Activated CD8-positive, alpha-beta T cell treated with anti-CD3 and anti-CD28 coated beads for 36 hours (primary cell): Measurements from ENCODE around the gene PCDH9. TPM values are rescaled to one million over a fixed set of nuclear protein-coding genes. Genes with fewer than 3 reads are reported as not detected.

Source experiments
- ATAC-seq: fragments of 200-7000 bp; cut with Tn5 transposase; one replicate; pipeline ENCODE4 v1.10.0; 2021; ENCODE audit warnings: mild to moderate bottlenecking, moderate library complexity
- CTCF ChIA-PET: fragments of 350-600 bp; sonication (Branson Sonifier 250); formaldehyde crosslinking; loops from one replicate; lab custom pipeline; 2021; ENCODE audit warnings: antibody characterized with exemption; lab: Charles Lee
- POLR2A ChIA-PET: fragments of 350-600 bp; sonication (Branson Sonifier 250); formaldehyde crosslinking; loops from one replicate; lab custom pipeline; 2021; ENCODE audit warnings: antibody characterized with exemption; lab: Charles Lee
- DNase-seq: peaks from one replicate; pipeline ENCODE4 v3.0.0-alpha.2; 2020
- H3K27ac Mint-ChIP-seq: one replicate; pipeline ENCODE4 v1.8.0; 2021; ENCODE audit warnings: mild to moderate bottlenecking, mixed read lengths
- H3K27me3 Mint-ChIP-seq: one replicate; pipeline ENCODE4 v1.8.0; 2021; ENCODE audit warnings: mixed read lengths
- H3K36me3 Mint-ChIP-seq: one replicate; pipeline ENCODE4 v1.8.0; 2021; ENCODE audit warnings: low read depth, mixed read lengths
- H3K4me1 Mint-ChIP-seq: one replicate; pipeline ENCODE4 v1.8.0; 2021; ENCODE audit warnings: low read depth, mixed read lengths
- H3K4me3 Mint-ChIP-seq: one replicate; pipeline ENCODE4 v1.8.0; 2021; ENCODE audit warnings: mild to moderate bottlenecking, moderate library complexity, mixed read lengths
- H3K9me3 Mint-ChIP-seq: one replicate; pipeline ENCODE4 v1.8.0; 2021; ENCODE audit warnings: mixed read lengths
- CTCF ChIP-seq: fragments of 200-600 bp; IDR thresholded peaks from one replicate; pipeline ENCODE4 v1.8.0; 2022; ENCODE audit warnings: antibody characterized with exemption, mild to moderate bottlenecking
- intact Hi-C: fragments of 100-400 bp; cut with micrococcal nuclease; formaldehyde crosslinking; loops from one replicate; pipeline ENCODE4 v1.10.0; 2022
- total RNA-seq, 2 experiments: library from RNA; stranded (reverse); gene quantifications; one replicate each; pipeline ENCODE4 v1.2.3, GENCODE V29; 2021

PCDH9 gene
- total RNA-seq, 2 experiments from 2014 or later: 0.04 to 0.14 TPM

DNA sequence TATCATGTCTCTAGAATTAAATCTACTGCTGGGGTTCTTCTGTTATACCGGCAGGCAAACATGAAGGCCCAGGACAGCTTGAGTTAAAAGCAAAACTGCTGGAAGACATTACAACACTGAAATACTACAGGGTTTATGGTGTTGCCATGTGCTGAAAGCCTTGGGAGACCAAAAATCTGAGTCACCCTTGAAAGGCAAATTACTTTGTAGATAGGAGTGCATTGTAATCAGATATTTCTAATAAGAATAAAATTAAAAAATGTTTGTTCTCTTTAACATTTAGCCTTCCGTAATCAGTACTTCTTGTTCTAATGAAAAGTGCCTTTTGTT, 181.3 kb downstream of the PCDH9 start:
- Mint-ChIP-seq H3K36me3 (no peaks in the 10 kb centered on the region), H3K4me3 (no peak overlapping the region), H3K4me1 (peaks cover 4% of the 10 kb centered on the region), H3K9me3 (no peaks in the 10 kb centered on the region), H3K27ac (no peak overlapping the region), H3K27me3 (no peaks in the 10 kb centered on the region)
- no peak for TF ChIP-seq CTCF
- no peak for ATAC-seq
- CTCF ChIA-PET: no interaction called here
- DNase-seq: no peak
- intact Hi-C loops: no loop called here
- POLR2A ChIA-PET: no interaction called here

GRCh38 chr13:67048084-67048820, 181.9 kb downstream of the PCDH9 start:
- DNase-seq: peak; percentile 3
- POLR2A ChIA-PET: no interaction called here
- H3K9me3 Mint-ChIP-seq: no peaks in the 10 kb centered on the region
- no peaks in the 10 kb centered on the region for H3K36me3 Mint-ChIP-seq
- H3K27me3 Mint-ChIP-seq: no peaks in the 10 kb centered on the region
- peak; percentile 39 for ATAC-seq
- no peak for TF ChIP-seq CTCF
- no peak overlapping the region for H3K4me3 Mint-ChIP-seq
- intact Hi-C loops: no loop called here
- no peak overlapping the region for H3K27ac Mint-ChIP-seq
- CTCF ChIA-PET: no interaction called here
- H3K4me1 Mint-ChIP-seq: peaks cover 4% of the 10 kb centered on the region

- intact Hi-C loops: no loop called here
- Mint-ChIP-seq H3K27ac (no peak overlapping the region), H3K9me3 (no peaks in the 10 kb centered on the region), H3K4me1 (peaks cover 4% of the 10 kb centered on the region), H3K27me3 (no peaks in the 10 kb centered on the region), H3K4me3 (no peak overlapping the region), H3K36me3 (no peaks in the 10 kb centered on the region)
- POLR2A ChIA-PET: no interaction called here
- CTCF ChIA-PET: no interaction called here
- TF ChIP-seq CTCF: no peak
- DNase-seq (no peak), ATAC-seq (no peak)
These were observed 184.8 kb downstream of the PCDH9 start for GRCh38 chr13:67045357-67045756.

DNA sequence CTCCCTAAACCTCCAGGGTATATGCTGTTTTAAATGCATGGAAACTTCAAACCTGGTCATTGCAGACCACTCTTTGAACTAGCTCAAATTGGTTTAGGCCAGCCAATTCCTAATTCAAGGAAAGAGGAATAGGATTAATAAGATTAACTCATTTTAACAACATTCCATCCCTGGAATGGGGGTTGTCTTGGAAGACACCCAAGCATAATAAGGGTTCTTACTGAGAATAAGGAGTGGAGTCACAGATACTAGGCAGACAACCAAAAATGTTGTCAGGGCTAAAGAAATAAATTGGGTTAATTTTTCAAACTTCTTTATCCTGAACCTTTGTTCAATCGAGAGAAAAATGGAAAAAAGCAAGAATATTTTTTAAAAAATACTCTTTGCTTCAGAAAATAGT, 186.2 kb downstream of the PCDH9 start:
- H3K9me3 Mint-ChIP-seq: no peaks in the 10 kb centered on the region
- peaks cover 4% of the 10 kb centered on the region for H3K4me1 Mint-ChIP-seq
- H3K4me3 Mint-ChIP-seq: no peak overlapping the region
- no peaks in the 10 kb centered on the region for H3K36me3 Mint-ChIP-seq
- intact Hi-C loops: no loop called here
- H3K27ac Mint-ChIP-seq: no peak overlapping the region
- ChIA-PET POLR2A (no interaction called here), CTCF (no interaction called here)
- H3K27me3 Mint-ChIP-seq: no peaks in the 10 kb centered on the region
- TF ChIP-seq CTCF: no peak
- no peak for DNase-seq
- no peak for ATAC-seq

GRCh38 chr13:67042556-67042955, 187.6 kb downstream of the PCDH9 start:
- ChIA-PET CTCF (no interaction called here), POLR2A (no interaction called here)
- Mint-ChIP-seq H3K9me3 (no peaks in the 10 kb centered on the region), H3K4me3 (no peak overlapping the region), H3K36me3 (no peaks in the 10 kb centered on the region), H3K4me1 (no peaks in the 10 kb centered on the region), H3K27ac (no peak overlapping the region), H3K27me3 (no peaks in the 10 kb centered on the region)
- TF ChIP-seq CTCF: no peak
- no peak for ATAC-seq
- DNase-seq: no peak
- intact Hi-C loops: no loop called here
